GM08714 (cell line): ENCODE measurements around the gene IVL.

ENCODE experiments used
- H3K4me3 ChIP-seq: fragments of 200-500 bp; sonication (Bioruptor generic); 2 replicates; pipeline ENCODE4 v1.5.1; 2014; ENCODE audit warnings: mild to moderate bottlenecking, low read length, inconsistent platforms
- ZNF274 ChIP-seq: IDR thresholded peaks from 2 replicates; pipeline ENCODE4 v1.6.1; 2012; ENCODE audit warnings: mild to moderate bottlenecking, low read depth, low read length

The IVL gene

GRCh38 chr1:152879559-152880198 lies 28.7 kb upstream of the IVL start:
- TF ChIP-seq ZNF274 = no peak
- no peak overlapping the region for H3K4me3 ChIP-seq

- no peak overlapping the region for H3K4me3 ChIP-seq
- TF ChIP-seq ZNF274 = no peak
Observed at GRCh38 chr1:152880316-152880715, 28.0 kb upstream of the IVL start.

GRCh38 chr1:152880907-152881306 lies 27.4 kb upstream of the IVL start:
- H3K4me3 ChIP-seq = no peak overlapping the region
- TF ChIP-seq ZNF274 = no peak

GRCh38 chr1:152884085-152884484 lies 24.3 kb upstream of the IVL start:
- no peak overlapping the region for H3K4me3 ChIP-seq
- TF ChIP-seq ZNF274 = no peak

- no peak overlapping the region for H3K4me3 ChIP-seq
- no peak for TF ChIP-seq ZNF274
Observed at GRCh38 chr1:152884506-152884905, 23.8 kb upstream of the IVL start.

- TF ChIP-seq ZNF274 = no peak
- no peak overlapping the region for H3K4me3 ChIP-seq
Observed at GRCh38 chr1:152884966-152885624, 23.3 kb upstream of the IVL start.

GRCh38 chr1:152886085-152886484 lies 22.3 kb upstream of the IVL start:
- H3K4me3 ChIP-seq = no peak overlapping the region
- TF ChIP-seq ZNF274 = no peak

GRCh38 chr1:152886758-152887409 lies 21.5 kb upstream of the IVL start:
- TF ChIP-seq ZNF274 = no peak
- no peak overlapping the region for H3K4me3 ChIP-seq

GRCh38 chr1:152888126-152888525 lies 20.2 kb upstream of the IVL start:
- H3K4me3 ChIP-seq = no peak overlapping the region
- no peak for TF ChIP-seq ZNF274

GRCh38 chr1:152899027-152899426 lies 9.3 kb upstream of the IVL start:
- TF ChIP-seq ZNF274 = no peak
- H3K4me3 ChIP-seq = no peak overlapping the region

GRCh38 chr1:152899883-152900282 lies 8.5 kb upstream of the IVL start:
- H3K4me3 ChIP-seq = no peak overlapping the region
- TF ChIP-seq ZNF274 = no peak

GRCh38 chr1:152901631-152902030 lies 6.7 kb upstream of the IVL start:
- no peak for TF ChIP-seq ZNF274
- H3K4me3 ChIP-seq = no peak overlapping the region

GRCh38 chr1:152902636-152903035 lies 5.7 kb upstream of the IVL start:
- TF ChIP-seq ZNF274 = no peak
- no peak overlapping the region for H3K4me3 ChIP-seq

- no peak for TF ChIP-seq ZNF274
- H3K4me3 ChIP-seq = no peak overlapping the region
Observed at GRCh38 chr1:152904688-152905440, 3.5 kb upstream of the IVL start.

GRCh38 chr1:152906023-152906565 lies 2.3 kb upstream of the IVL start:
- TF ChIP-seq ZNF274 = no peak

More at GRCh38 chr1:152906023-152906565, 2.3 kb upstream of the IVL start:
- no peak overlapping the region for H3K4me3 ChIP-seq
